Lower leg skin (tissue), 3 donors: ENCODE results near the gene ADARB1.

Experiments
- POLR2A ChIP-seq, 2 donors: fragments of 450-650 bp; IDR thresholded peaks; one replicate each; pipeline ENCODE4 v1.6.1; 2016 to 2017; ENCODE audit warnings: antibody characterized with exemption in 2 of 2, mild to moderate bottlenecking in 1 of 2, moderate library complexity in 1 of 2
- TF ChIP-seq, protein P1 (sequence below), 3 donors: fragments of 450-650 bp; IDR thresholded peaks; one replicate each; pipeline ENCODE4 v1.5.1; 2016; ENCODE audit warnings: antibody characterized with exemption in 3 of 3, mild to moderate bottlenecking in 3 of 3, moderate library complexity in 2 of 3

DNA sequence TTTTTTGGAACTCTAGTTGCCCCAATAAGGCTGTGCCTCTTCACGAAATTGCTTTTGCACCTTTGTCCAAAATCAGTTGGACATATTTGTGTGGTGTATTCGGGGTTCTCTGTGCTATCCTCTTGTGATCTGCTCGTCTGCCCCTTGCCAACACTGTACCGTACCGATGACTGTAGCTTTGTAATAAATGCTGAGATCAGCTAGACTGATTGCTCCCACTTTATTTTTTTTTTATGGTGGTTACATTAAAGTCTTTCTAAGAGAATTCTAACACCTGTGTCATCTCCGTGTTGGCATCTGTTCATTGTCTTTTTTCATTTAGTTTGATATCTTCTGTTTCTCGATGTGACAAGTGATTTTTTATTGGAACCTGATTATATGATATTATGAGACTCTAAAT, 94.1 kb downstream of the ADARB1 start:
- TF ChIP-seq, protein P1, sequence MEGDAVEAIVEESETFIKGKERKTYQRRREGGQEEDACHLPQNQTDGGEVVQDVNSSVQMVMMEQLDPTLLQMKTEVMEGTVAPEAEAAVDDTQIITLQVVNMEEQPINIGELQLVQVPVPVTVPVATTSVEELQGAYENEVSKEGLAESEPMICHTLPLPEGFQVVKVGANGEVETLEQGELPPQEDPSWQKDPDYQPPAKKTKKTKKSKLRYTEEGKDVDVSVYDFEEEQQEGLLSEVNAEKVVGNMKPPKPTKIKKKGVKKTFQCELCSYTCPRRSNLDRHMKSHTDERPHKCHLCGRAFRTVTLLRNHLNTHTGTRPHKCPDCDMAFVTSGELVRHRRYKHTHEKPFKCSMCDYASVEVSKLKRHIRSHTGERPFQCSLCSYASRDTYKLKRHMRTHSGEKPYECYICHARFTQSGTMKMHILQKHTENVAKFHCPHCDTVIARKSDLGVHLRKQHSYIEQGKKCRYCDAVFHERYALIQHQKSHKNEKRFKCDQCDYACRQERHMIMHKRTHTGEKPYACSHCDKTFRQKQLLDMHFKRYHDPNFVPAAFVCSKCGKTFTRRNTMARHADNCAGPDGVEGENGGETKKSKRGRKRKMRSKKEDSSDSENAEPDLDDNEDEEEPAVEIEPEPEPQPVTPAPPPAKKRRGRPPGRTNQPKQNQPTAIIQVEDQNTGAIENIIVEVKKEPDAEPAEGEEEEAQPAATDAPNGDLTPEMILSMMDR (IDR thresholded peaks at IDR 0.05) = no peak
- no peak for TF ChIP-seq POLR2A (IDR thresholded peaks at IDR 0.05)
